ENCODE data around the gene HELZ. TPM values are rescaled to one million over a fixed set of nuclear protein-coding genes. Genes with fewer than 3 reads are reported as not detected.
"Not testable (repeated sequence)": the region's sequence is repeated elsewhere in the genome, so short reads cannot be mapped to it uniquely, and the experiment has no call there.

The HELZ gene, protein sequence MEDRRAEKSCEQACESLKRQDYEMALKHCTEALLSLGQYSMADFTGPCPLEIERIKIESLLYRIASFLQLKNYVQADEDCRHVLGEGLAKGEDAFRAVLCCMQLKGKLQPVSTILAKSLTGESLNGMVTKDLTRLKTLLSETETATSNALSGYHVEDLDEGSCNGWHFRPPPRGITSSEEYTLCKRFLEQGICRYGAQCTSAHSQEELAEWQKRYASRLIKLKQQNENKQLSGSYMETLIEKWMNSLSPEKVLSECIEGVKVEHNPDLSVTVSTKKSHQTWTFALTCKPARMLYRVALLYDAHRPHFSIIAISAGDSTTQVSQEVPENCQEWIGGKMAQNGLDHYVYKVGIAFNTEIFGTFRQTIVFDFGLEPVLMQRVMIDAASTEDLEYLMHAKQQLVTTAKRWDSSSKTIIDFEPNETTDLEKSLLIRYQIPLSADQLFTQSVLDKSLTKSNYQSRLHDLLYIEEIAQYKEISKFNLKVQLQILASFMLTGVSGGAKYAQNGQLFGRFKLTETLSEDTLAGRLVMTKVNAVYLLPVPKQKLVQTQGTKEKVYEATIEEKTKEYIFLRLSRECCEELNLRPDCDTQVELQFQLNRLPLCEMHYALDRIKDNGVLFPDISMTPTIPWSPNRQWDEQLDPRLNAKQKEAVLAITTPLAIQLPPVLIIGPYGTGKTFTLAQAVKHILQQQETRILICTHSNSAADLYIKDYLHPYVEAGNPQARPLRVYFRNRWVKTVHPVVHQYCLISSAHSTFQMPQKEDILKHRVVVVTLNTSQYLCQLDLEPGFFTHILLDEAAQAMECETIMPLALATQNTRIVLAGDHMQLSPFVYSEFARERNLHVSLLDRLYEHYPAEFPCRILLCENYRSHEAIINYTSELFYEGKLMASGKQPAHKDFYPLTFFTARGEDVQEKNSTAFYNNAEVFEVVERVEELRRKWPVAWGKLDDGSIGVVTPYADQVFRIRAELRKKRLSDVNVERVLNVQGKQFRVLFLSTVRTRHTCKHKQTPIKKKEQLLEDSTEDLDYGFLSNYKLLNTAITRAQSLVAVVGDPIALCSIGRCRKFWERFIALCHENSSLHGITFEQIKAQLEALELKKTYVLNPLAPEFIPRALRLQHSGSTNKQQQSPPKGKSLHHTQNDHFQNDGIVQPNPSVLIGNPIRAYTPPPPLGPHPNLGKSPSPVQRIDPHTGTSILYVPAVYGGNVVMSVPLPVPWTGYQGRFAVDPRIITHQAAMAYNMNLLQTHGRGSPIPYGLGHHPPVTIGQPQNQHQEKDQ (N-terminal part only)
- 29.4 and 36.5 TPM in 2 replicates for total RNA-seq (2012; rRNA removed)

DNA sequence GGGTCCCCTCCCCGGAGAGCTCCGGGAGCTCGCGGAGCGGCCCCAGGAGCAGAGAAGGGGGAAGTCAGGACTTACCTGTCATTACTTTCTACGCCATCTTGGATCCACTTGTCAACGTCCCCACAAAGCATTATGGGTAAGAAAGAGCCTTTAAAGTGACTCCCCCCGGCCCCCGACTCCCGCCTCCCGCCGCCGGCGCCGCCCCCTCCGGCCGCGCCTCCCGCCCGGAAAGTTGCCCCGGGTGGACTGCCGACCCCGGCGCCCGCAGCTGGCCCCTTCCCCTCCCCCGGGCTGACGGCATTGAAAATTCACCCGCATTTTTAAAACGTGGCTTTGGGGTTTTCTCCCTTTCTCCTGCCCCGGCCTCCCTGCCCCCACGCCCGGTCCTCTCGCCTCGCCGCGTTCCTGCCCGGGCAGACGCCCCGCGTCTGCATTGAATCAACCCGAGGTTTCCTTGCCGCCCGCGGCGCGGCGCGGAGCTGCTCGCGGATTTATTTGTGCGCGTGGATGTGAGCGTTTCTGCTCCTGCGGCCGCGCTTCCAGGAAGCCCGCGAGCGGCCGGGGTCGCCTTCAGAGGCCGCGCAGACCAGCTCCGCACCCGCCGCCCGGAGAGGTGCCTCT, at the start of gene HELZ:
Gene HELZ (minus strand): TSS at position 124 of the 621 bp plus-strand sequence. CDS start 26,392 bp downstream, outside the sequence.
- H3K4me3 ChIP-seq (ENCODE audit: low read length), result peak within 1 kb of the TSS; percentile 84
- H3K4me1 ChIP-seq (ENCODE audit: control insufficient read depth, insufficient read depth, low read length), result peaks cover 20% of the 10 kb centered on the region
- no peaks in the 10 kb centered on the region for H3K27me3 ChIP-seq (ENCODE audit: control insufficient read depth, insufficient read depth, low read length)
- H3K9me3 ChIP-seq (replicated peaks; ENCODE audit: low read length), result no peaks in the 10 kb centered on the region
- no peaks in the 10 kb centered on the region for H3K36me3 ChIP-seq (ENCODE audit: insufficient read depth, low read length)
- peak within 1 kb of the TSS; percentile 92 for H3K9ac ChIP-seq (ENCODE audit: low read depth, low read length)
- H3K4me2 ChIP-seq (ENCODE audit: low read length), result peak within 1 kb of the TSS; percentile 85

DNA sequence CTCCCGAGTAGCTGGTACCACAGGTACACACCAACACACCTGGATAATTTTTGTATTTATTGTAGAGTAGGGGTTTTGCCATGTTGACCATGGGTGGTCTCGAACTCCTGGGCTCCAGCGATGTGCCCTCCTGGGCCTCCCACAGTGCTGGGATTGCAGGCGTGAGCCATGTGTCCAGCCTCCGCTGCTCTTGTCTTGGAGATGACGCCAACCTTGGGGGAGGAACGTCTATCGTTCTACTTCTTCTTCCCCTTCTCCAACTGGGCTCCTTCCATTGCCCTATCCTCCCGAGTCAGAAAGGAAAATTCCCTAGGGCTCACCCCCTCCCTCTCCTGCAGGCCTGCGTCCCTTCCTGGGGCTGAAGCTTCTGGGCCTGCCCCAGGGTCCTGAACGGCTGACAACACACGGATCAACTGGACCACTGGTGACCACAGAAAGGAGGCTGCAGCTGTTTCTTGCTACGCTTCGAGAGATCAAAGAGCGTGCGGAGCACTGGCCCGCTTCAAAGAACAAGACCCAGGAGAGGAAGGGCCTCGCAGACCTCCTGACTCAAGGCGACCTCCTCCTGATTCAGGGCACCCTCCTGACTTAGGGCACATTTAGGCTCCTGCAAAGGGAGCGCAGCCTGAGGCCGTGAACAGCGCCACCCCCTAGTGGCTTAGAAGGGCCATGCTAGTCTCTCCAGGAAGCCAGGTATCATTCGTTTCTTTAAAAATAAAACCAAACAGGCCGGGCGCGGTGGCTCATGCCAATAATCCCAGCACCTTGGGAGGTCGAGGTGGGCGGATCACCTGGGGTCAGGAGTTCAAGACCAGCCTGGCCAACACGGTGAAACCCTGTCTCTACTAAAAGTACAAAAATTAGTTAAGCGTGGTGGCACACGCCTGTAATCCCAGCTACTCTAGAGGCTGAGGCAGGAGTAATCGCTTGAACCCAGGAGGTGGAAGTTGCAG, 48.5 kb upstream of the HELZ start:
- Histone ChIP-seq H3K4me3 (ENCODE audit: low read length) (no peak overlapping the region), H3K9ac (ENCODE audit: low read depth, low read length) (no peak overlapping the region), H3K27me3 (ENCODE audit: control insufficient read depth, insufficient read depth, low read length) (no peaks in the 10 kb centered on the region), H3K4me2 (ENCODE audit: low read length) (peak overlapping the region; percentile 62), H3K36me3 (ENCODE audit: insufficient read depth, low read length) (no peaks in the 10 kb centered on the region), H3K4me1 (ENCODE audit: control insufficient read depth, insufficient read depth, low read length) (peaks cover 5% of the 10 kb centered on the region), H3K9me3 (replicated peaks; ENCODE audit: low read length) (no peaks in the 10 kb centered on the region)

DNA sequence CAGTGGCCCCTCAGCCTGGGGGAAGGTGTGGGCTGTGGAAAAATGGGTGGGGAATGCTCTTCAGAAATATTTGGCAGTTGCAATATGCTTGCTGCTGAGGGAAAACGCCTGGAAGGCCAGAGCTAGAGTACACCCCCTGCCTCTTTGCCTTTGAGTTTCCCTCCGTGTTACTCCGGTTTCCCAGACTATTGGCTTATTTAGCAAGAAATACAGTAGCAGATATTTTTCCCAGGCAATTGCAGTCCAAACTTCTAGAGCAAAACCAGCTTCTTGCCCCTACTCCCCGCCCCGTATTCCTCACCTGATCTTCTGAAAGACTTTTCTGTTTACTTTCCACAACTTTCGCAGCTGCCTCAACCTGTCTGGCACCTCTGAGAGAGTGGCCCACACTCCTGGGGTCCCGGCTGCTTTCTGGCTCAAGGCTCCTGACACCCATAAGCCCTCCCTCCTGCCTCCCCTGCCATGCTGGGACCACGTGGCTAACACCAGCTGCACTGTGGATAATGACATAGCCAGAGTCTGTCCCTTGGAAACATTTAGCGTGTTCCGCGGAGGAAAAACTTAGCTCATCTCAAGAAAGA, 45.8 kb upstream of the HELZ start:
- peaks cover 5% of the 10 kb centered on the region for H3K4me1 ChIP-seq (ENCODE audit: control insufficient read depth, insufficient read depth, low read length)
- no peaks in the 10 kb centered on the region for H3K9me3 ChIP-seq (replicated peaks; ENCODE audit: low read length)
- H3K4me2 ChIP-seq (ENCODE audit: low read length), result no peak overlapping the region
- H3K9ac ChIP-seq (ENCODE audit: low read depth, low read length), result no peak overlapping the region
- no peaks in the 10 kb centered on the region for H3K27me3 ChIP-seq (ENCODE audit: control insufficient read depth, insufficient read depth, low read length)
- no peak overlapping the region for H3K4me3 ChIP-seq (ENCODE audit: low read length)
- H3K36me3 ChIP-seq (ENCODE audit: insufficient read depth, low read length), result no peaks in the 10 kb centered on the region

DNA sequence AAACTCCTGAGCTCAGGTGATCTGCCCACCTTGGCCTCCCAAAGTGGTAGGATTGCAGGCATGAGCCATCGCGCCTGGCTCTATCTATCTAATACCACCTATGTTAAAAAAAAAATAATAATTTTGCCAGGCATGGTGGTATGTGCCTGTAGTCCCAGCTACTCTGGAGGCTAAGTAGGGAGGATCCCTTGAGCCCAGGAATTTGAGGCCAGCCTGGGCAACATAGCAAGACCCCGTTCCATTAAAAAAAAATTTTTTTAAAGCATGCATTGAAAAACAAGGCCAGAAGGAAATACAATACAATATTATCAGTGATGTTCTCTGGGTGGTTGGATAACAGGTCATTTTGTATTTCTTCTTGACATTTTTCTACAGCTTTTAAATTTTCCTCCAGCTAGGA, 45.2 kb upstream of the HELZ start:
- Histone ChIP-seq H3K4me3 (ENCODE audit: low read length) (no peak overlapping the region), H3K9me3 (replicated peaks; ENCODE audit: low read length) (no peaks in the 10 kb centered on the region), H3K27me3 (ENCODE audit: control insufficient read depth, insufficient read depth, low read length) (no peaks in the 10 kb centered on the region), H3K4me2 (ENCODE audit: low read length) (no peak overlapping the region), H3K9ac (ENCODE audit: low read depth, low read length) (no peak overlapping the region), H3K36me3 (ENCODE audit: insufficient read depth, low read length) (no peaks in the 10 kb centered on the region), H3K4me1 (ENCODE audit: control insufficient read depth, insufficient read depth, low read length) (peaks cover 5% of the 10 kb centered on the region)

DNA sequence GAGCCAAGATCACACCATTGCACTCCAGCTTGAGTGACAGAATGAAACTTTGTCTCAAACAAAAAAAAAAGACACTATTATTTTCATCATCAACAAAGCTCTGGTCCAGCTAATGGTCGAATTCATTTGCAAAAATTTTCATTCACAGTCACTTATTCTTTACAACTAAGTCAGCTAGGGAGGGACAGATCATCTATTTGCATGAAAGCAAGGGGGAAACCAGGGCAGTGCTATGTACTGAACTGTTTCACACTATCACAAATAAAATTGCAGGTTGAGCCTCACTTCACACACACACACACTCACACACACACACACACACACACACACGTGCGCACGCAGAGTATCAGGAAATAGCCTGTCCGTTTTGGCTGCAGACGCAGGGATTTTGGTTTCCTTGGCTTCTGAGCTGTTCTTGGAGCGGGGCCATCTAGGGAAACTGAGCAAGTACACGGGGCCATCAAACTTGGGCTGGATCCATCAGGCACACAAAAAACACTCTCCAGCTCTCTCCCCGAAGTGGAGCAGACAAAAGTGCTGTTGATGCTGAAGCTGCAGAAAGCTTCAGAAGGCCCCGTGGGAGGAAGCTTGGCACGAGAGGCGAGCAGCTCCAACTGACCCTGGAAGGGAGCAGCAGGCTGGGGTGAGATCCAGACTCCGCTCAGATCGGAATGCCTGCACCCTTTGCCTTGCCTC, 44.3 kb upstream of the HELZ start:
- H3K4me2 ChIP-seq (ENCODE audit: low read length), result peak overlapping the region; percentile 66
- no peak overlapping the region for H3K4me3 ChIP-seq (ENCODE audit: low read length)

DNA sequence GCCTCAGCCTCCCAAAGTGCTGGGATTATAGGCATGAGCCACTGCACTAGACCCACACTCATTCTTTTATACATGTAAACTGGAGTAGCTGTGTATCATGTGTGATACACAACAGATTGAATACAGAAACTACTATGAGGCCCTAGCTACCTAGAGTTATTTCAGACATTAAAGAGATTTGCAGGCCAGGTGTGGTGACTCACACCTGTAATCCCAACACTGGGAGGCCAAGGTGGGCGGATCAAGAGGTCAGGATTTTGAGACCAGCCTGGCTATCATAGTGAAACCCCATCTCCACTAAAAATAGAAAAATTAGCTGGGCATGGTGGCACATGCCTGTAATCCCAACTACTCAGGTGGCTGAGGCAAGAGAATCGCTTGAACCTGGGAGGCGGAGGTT, 41.8 kb upstream of the HELZ start:
- not testable (repeated sequence) for H3K9me3 ChIP-seq (replicated peaks; ENCODE audit: low read length); H3K4me2 ChIP-seq (ENCODE audit: low read length); H3K9ac ChIP-seq (ENCODE audit: low read depth, low read length); H3K27me3 ChIP-seq (ENCODE audit: control insufficient read depth, insufficient read depth, low read length); H3K4me3 ChIP-seq (ENCODE audit: low read length); H3K4me1 ChIP-seq (ENCODE audit: control insufficient read depth, insufficient read depth, low read length); H3K36me3 ChIP-seq (ENCODE audit: insufficient read depth, low read length)

More for the DNA sequence above, 44.3 kb upstream of the HELZ start:
- H3K9ac ChIP-seq (ENCODE audit: low read depth, low read length), result no peak overlapping the region
- H3K27me3 ChIP-seq (ENCODE audit: control insufficient read depth, insufficient read depth, low read length), result no peaks in the 10 kb centered on the region
- no peaks in the 10 kb centered on the region for H3K9me3 ChIP-seq (replicated peaks; ENCODE audit: low read length)
- H3K36me3 ChIP-seq (ENCODE audit: insufficient read depth, low read length), result no peaks in the 10 kb centered on the region
- peaks cover 5% of the 10 kb centered on the region for H3K4me1 ChIP-seq (ENCODE audit: control insufficient read depth, insufficient read depth, low read length)

DNA sequence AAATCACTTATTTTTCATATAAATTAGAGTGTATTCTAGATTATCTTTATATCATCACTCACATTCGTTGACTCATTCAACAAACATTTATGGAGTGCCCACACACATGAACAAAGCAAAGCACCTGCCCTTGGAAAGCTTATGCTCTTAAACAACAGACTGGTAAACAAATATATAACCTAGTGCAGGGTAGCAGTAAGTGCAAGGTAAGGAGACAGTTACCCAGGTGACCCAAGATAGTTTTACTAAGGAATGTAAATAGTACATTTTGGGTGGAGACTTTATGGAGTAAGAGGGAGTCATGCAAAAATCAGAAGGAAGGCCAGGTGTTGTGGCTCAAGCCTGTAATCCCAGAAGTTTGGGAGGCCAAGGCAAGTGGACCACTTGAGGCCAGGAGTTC, 40.4 kb upstream of the HELZ start:
- Histone ChIP-seq H3K27me3 (ENCODE audit: control insufficient read depth, insufficient read depth, low read length) (no peaks in the 10 kb centered on the region), H3K9ac (ENCODE audit: low read depth, low read length) (no peak overlapping the region), H3K4me3 (ENCODE audit: low read length) (no peak overlapping the region), H3K36me3 (ENCODE audit: insufficient read depth, low read length) (no peaks in the 10 kb centered on the region), H3K9me3 (replicated peaks; ENCODE audit: low read length) (no peaks in the 10 kb centered on the region), H3K4me1 (ENCODE audit: control insufficient read depth, insufficient read depth, low read length) (peaks cover 5% of the 10 kb centered on the region), H3K4me2 (ENCODE audit: low read length) (no peak overlapping the region)

DNA sequence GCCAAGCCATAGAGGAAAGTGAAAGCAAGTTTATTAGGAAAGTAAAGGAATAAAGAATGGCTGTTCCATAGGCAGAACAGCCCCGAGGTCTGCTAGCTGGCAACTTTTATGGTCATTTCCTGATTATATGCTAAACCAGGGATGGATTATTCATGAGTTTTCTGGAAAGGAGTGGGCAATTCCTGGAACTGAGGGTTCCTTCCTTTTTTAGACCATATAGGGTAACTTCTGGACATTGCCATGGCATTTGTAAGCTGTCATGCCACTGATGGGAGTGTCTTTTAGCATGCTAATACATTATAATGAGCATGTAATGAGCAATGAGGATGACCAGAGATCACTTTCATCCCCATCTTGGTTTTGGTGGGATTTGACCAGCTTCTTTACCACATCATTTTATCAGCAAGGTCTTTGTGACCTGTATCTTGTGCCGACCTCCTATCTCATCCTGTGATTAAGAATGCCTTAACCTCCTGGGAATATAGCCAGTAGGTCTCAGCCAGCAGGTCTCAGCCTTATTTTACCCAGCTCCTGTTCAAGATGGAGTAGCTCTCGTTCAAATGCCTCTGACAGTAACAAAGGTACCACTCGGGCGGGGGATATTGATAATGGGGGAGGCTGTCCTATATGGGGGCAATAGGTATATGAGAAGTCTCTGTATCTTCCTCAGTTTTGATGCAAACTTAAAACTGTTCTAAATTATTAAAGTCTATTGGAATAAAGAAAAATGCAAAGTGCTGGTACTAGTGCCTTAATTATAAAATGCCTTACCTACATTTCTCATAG, 38.9 kb upstream of the HELZ start:
- no peaks in the 10 kb centered on the region for H3K4me1 ChIP-seq (ENCODE audit: control insufficient read depth, insufficient read depth, low read length)
- no peak overlapping the region for H3K9ac ChIP-seq (ENCODE audit: low read depth, low read length)
- no peak overlapping the region for H3K4me3 ChIP-seq (ENCODE audit: low read length)
- no peaks in the 10 kb centered on the region for H3K27me3 ChIP-seq (ENCODE audit: control insufficient read depth, insufficient read depth, low read length)
- no peaks in the 10 kb centered on the region for H3K9me3 ChIP-seq (replicated peaks; ENCODE audit: low read length)
- no peaks in the 10 kb centered on the region for H3K36me3 ChIP-seq (ENCODE audit: insufficient read depth, low read length)
- no peak overlapping the region for H3K4me2 ChIP-seq (ENCODE audit: low read length)

DNA sequence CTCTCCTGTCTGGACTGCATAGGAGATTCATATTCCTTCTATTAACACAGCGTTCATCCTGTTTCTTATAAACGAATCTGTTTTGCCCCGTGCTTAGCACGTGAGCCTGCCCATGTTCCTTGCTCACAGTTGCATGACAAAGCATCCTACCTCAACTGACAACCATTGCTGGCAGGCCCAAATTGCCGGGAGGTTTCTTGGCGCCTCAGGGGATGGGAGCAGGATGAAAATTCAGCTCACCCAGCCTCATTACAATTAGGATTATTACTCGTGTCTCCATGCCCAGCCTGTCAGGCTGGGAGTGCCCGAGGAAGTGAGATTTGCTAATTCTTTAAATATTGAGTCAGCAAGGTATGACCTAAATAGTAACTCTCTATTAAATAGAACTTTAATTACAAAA, 36.7 kb upstream of the HELZ start:
- Histone ChIP-seq H3K9ac (ENCODE audit: low read depth, low read length) (no peak overlapping the region), H3K9me3 (replicated peaks; ENCODE audit: low read length) (no peaks in the 10 kb centered on the region), H3K4me1 (ENCODE audit: control insufficient read depth, insufficient read depth, low read length) (no peaks in the 10 kb centered on the region), H3K4me3 (ENCODE audit: low read length) (no peak overlapping the region), H3K27me3 (ENCODE audit: control insufficient read depth, insufficient read depth, low read length) (no peaks in the 10 kb centered on the region), H3K4me2 (ENCODE audit: low read length) (no peak overlapping the region), H3K36me3 (ENCODE audit: insufficient read depth, low read length) (no peaks in the 10 kb centered on the region)
